HS-5 (cell line): ENCODE measurements around the gene PSMB8.

Source experiments
- DNase-seq: peaks from one replicate; pipeline ENCODE4 v3.0.0-alpha.2; 2012; ENCODE audit warnings: low read depth

PSMB8 gene

DNA sequence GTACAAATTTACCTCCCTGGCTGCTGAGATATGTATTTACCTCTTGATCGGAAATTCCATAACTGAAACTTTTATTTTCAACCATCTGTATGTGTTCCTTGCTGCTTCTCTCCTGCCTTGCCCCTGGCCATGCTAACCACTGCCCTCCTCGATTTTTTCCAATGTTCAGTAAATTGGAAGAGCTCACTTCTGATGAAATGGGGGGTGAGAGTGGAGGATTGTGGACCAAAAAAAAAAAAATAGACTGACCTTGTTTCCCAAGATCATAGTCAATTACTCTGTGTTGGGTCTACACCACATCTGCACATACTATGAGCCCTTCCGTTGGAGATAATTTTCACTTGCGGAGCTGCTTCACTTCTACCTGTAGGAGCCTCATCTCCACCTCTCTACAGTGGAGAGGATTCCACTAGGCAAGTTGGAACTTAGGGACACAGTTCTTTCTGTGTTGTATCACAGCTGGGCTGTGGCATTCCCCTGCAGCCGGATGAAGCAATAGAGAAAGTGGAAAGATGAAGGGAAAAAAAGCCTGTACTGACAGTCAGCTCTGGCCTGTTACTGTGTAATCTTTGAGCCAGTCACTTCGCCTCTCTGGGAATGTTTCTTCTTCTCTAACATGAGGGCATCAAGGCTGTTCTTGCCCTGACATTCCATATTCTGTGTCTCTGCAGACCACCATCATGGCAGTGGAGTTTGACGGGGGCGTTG is 11.8 kb upstream of the PSMB8 start:
- no peak for DNase-seq

DNA sequence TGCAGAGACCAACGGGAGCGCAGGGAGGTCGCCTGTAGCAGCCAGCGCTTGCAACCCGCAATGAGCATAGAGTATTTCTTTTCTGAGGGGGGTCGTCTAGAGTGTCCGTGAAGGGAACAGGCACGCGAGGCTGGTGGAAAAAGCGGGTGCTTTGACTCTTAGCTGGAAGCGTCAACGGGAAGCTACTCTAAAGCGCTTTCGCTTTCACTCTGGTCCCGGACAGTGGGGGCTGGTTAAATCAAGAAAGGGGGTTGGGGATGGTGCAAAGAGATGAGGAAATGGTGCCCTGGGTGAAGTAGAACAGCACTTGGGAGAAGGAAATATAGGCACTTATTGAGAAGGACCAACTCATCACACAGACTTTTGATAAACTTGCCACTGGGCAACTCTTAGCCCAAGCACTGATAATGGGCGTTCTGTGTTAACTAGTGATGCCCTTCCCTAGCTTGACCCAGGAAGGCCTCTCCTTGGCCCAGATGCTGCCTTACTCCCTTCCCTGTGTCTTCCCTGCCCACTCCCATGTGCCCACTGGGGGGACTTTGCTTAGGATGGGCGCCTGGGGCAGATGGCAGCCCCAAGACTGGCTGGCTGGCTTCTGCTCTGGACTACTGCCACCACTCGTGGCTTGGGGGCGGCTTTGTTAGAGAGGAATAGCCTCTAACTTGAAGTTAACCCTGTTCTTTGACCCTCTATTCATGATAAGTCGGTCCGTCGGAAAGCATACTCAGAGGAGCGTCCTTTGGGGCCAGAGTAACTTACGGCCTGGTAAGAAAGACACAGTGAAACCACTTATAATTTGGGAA is 10.7 kb upstream of the PSMB8 start:
- DNase-seq = no peak

DNA sequence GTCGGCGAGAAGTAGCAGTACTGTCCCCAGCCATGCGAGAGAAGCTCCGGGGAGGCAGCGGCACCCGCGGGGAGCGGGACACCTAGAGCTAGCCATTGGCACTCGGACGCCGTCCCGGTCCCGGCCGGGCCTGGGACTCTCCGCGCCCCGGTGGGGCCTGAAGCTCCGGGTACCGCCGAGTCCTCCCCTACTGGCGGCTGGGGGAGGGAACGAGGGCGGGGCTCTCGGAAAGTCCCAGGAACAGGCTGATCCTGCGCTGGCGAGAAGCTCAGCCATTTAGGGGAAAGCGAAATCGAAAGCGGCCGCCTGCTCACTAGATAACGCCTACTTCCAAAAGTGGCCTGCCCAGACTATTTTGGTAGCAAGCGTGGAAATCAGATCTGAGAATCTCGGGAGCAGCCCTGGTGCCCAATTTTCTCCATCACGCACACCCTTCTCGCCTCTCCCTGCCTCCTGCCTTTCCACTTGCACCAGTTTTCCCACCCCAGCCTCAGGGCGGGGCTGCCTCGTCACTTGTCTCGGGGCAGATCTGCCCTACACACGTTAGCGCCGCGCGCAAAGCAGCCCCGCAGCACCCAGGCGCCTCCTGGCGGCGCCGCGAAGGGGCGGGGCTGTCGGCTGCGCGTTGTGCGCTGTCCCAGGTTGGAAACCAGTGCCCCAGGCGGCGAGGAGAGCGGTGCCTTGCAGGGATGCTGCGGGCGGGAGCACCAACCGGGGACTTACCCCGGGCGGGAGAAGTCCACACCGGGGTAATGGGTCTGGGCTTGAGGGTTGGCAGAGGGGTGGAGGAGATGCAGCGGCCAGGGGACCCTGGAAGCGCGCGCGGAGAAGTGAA is 9.9 kb upstream of the PSMB8 start, which contains the start of the genes PSMB9 and TAP1:
PSMB9 (plus strand) TSS at position 652 of the 835 bp plus-strand sequence; CDS start at position 690, 38 bp downstream.
TAP1 (minus strand) TSS at position 164 of the 835 bp plus-strand sequence; CDS start at position 96, 68 bp downstream.
- peak; percentile 82 for DNase-seq

DNA sequence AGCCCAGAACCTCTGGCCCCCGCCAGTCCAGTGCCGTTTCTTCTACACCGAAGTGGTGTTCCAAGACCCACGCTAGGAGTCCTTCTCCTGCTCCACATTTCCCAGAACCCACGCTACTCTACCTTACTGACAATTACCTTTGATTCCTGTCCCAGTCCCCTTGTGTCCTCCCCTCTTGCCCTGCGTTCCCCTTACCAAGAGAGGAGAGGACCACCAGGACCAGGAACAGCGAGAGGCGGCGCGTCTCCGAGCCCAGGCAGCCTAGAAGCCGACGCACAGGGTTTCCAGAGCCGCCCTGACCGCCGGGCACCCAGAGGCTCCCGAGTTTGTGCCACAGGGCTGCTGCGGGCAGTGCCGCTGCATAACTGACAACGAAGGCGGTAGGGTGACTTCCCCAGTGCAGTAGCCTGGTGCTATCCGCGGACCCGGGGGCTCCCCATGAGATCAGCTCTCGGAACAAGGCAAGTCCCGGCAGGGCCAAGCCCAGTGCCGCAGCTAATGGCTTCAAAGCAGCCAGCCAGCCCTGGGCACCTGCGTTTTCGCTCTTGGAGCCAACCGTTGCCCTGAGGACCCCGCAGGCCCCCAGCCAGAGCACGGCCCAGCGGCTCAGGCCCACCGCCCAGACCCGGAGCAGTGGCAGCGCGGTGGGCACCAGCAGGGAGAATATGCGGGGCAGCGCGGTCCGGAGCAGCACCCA is 9.1 kb upstream of the PSMB8 start:
- DNase-seq = no peak

DNA sequence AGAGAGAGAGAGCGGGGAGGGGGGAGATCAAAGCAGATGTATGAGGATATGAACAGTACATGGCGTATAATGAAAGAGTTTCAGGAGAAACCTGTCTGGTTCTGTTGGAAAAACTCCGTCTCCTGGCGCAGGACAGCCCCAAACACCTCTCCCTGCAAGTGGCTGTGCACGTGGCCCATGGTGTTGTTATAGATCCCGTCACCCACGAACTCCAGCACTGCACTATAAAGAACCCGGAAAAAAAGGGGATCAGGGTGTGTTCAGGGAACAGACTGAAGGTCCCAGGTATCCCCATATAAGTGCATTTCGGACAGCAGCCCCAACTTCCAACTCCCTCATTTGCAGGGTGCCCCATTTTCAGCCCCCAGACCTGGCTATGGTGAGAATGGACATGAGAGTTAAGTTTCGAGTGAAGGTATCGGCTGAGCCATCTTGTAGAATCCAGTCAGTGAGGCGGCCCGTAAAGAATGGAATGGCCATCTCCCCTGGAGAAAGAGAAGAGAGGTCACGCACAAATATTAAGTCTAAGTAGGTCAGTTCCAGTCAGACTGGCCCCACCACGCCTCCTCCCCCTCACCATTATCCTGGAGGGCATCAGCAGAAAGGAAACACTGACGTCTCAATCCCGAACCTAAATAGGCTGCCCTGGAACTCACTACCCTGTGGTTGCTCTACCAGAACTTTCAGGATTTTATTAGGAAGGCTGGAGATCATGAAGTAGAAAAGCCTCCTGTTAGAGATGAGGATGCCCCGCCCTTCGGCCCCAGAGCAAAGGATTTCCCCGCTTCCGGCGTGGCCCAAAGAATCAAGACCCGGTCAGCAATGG is 8.4 kb upstream of the PSMB8 start:
- DNase-seq = no peak

DNA sequence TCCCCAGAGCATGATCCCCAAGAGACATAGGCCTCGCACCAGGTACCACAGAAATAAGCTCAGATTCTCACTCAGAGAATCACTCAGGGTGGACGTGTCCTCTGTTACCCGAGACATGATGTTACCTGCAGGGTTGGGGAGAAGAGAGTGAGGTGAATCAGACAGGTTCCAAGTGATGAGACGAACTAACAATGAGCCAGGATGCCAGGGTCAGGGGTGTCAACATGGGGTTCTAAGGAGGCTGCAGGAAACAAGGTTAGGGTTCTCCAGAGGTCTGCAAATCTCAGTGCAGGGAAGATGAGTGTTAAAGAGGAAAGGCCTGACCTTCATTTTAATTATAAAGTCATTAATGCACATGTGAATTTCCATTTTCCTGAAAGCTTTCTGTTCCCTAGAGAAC is 7.2 kb upstream of the PSMB8 start:
- DNase-seq = no peak

DNA sequence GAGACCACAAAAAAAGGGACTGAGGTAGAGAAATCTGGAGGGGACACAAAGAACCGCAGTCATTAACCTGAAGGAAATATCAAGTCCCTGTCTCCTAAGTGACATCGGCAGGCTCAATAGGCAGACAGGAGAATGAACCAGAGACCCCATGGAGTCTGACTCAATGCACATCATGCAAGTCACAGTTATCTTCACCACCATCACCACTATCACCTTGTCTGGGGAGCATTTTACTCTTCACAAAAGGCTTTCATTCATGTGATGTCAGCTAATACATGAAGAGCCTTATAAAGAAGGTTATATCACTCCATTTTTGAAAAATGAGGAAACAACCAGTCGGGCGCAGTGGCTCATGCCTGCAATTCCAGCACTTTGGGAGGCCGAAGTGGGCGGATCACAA is 5.3 kb upstream of the PSMB8 start:
- no peak for DNase-seq

DNA sequence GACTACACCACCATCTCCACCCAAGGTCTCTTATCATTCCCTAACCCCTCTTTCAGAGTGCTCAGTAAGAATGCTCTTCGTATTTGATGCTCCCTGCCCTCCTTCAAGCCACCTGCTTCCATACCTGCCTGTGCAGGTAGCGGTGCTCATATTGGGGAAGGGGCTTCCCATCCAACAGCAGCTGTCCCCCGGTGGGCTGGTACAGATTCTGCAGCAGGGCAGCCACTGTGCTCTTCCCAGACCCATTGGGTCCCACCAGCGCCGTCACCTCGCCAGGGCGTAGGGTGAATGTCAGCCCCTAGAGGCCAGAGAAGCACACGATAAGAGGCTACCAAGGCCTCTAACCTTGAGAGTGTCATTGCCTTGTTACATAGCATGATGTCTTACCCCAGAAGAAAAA is 3.9 kb upstream of the PSMB8 start:
- DNase-seq = no peak

DNA sequence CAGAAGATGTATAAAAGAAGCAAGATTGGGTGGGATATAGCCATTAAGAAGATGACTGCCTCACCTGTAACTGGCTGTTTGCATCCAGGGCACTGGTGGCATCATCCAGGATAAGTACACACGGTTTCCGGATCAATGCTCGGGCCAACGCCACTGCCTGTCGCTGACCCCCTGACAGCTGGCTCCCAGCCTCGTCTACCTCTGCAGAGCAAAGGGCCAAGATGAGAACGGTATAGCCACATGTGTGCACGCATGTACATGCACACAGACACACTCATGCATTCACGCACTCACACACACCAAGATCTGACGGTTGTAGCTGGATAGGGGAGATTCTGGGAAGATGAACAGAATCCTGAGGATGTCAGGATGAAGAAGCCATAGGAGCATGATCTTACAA is 3.2 kb upstream of the PSMB8 start:
- DNase-seq = no peak

DNA sequence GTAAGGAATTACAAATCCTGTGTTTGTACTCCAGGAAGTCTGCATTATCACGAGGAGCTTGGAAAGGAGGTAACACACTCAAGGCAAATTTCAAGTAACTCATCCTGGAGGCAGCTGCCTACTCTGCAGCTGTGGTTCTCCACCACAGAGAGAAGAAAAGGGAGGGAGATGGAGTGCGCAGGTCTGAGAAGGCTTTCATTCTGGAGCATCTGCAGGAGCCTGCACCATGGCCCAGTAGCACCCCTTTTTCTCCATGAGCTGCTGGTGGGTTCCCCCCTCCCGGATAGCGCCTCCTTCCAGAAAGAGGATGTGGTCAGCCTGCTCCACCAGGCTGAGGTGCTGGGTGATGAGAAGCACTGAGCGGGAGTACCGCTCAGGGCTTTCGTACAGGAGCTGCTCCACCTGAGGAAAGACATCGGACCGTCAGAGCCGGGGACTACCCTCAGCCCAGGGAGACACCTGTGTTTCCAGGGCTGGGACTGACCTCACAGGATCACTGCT is 1.6 kb upstream of the PSMB8 start:
- DNase-seq = no peak

DNA sequence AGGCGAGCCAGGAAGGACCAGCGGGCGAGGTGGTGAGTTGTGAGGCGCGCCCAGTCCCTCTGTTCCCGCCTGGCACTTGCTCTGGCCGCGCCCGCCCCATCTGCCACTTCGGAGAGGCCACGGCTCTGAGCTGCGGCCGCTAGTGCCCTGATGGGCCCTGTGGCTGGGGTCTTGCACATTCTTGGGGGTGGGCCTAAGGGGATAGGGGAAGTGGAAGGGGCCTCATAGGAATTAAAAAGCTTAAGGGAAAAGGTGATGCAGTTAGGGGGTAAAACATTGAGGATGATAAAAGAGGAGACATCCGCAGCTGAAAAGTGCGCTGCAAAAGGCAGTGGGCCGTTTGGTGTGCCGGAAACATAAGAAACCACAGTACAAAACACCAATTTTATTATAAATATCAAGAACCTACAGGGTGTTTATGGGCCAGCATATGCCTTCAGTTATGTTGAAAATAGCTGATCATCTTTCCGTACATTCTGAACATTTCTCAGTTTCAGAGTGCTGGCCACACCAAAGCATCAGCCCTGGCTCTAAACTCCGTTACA is 1.1 kb upstream of the PSMB8 start:
- DNase-seq = no peak

DNA sequence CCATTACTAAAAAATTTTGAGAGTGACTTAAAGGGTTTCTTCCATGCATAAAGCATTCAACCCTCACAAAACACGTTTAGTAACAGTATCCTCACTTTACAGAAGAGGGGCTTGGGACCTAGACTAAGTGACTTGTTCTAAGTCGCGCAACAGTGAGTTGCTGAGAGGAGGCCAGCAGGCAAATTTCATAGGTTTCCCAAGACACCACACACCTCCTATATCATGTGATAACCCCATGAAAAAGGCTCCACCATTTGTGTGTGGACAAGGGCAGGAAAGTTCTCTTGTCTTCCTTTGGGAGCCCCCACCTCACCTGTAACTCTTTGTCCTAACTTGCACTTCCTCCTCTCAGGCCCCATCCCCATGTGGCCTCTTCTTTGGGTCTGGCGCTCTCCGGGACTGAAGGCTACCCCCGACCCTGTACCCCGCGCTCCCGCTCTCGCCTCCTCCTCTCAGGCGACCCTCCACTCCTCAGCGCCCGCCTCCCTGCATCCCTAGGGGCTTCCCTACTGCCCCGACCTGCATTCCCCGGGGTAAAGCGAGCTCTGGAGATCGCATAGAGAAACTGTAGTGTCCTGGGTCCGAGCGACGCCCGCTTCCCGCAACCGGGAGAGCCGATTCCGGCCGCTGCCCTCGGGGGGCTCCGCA is 392 bp downstream of the PSMB8 start:
- no peak for DNase-seq

DNA sequence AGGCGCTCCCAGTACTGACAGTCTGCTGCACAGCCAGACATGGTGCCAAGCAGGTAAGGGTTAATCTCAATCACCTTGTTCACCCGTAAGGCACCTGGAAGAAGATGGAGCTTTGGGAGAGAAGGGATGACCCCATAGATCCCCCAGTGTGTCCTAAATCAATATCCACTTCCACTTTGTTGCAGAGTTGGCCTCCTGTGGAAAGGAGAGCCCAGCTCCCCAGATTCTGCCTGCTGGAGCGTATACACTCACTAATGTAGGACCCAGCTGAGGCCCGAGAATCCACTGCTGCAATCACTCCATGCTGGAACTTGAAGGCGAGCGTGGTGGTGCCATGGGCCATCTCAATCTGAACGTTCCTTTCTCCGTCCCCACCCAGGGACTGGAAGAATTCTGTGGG is 1.2 kb downstream of the PSMB8 start:
- DNase-seq = no peak

DNA sequence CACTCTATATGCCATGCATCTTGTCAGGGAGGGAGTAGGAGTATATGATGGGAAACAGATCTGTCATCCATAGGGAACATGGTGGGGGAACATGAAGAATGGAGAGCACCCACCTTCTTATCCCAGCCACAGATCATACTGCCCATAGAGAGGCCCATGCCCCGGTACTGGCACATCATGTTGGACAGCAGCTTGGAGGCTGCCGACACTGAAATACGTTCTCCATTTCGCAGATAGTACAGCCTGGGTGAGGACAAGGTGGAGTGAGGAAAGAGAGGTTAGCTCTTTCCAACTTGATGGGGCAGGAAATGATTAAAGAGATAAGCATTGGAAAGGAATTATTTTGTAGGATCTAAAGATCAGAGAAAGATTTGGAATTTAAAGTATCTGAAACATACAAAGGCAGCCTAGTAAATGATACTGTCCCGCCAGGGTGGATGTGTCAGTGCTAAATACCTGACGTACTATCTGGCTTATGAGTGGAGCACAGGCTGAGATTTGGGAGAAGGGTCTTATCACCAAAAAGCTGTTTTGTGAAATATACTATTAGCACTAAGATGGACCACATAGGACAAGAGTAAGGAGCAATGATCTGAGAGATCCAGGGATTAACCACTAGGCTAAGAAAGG is 1.7 kb downstream of the PSMB8 start:
- DNase-seq = no peak

DNA sequence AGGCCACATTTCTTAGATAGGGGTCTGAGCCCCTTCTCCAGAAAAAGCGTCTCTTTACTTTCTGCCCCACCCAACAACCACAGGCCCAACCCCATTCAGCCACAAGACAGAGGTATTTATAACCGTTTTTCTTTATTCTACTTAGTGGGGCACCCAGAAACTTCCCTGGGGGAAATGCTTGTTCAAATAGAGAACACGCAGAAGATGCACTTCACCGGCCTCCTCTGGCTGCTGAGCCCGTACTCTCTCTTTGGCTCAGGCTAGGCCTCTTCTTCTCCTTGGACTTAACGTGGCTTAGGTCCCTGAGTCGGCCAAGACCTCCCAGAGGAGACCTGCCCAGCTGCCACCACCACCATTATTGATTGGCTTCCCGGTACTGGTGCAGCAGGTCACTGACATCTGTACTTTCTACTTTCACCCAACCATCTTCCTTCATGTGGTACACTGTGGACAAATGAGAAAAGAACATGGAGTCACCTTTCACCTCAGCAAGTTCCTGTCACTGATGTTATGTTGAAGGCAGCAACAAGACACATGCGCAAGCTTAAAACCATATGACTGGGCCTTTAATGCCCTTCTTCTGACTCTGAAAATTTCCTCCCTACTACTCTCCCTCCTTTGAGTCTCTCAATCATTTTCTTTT is 3.1 kb downstream of the PSMB8 start:
- no peak for DNase-seq

DNA sequence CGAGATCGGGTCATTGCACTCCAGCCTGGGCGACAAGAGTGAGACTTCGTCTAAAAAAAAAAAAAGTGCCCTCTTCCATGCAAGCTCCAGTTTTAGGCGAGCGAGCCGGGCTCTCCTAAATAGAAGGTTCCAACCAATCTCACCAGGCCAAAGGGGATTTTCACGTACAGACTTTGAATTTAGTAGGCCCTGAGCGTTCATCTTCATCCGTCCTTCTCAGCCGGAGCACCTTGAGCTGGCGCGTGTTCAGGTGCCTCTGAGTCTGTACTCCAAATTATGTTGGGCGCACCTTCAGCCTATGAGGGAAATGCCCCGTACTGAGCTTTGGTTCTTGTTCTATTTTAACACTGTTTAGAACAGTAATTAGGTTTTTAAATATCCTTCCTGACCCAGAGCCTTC is 4.5 kb downstream of the PSMB8 start:
- DNase-seq = no peak

DNA sequence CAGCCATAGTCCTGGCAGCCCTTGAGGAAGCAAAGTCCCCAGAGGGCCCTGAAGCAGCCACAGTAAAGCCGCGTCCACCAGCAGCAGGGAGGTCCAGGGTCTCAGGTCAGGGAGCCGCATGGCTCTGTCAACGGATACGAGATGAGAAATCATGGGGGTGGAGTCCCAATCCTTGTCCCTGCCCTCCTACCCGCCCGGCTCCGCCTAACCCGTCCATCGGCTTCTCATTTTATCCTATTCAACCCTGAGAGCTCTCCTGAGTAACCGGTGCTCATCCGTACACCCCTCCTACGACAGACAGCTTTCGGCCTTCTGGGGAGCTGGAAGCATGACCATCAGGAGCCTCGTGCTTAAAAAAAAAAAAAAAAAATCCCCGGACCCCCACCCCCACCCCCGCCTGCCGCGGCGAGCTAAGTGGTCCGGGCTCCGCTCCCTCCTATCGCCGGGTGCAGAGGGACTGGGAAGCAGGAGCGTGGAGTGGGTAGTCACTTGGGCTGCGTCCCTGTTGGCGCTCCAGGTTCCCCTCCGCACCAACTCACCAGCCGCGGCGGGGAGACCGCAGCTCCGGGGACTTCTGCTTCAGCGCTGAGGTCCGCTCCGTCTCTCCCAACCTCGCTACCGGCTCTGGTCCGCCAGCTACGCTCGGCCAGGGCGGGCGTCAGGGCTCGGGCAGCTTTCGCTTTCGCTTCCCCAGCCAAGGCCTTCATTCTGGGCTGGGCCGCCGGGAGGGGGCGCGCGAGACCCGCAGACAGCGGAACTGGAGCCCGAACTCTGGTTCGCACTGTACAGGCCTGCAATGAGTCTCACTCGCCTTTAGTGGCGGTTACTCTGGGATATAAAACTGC is 5.5 kb downstream of the PSMB8 start, which contains the start of gene TAP2:
TAP2 (minus strand) TSS at position 626 of the 845 bp plus-strand sequence; CDS start at position 120, 506 bp downstream.
- DNase-seq = peak; percentile 74

DNA sequence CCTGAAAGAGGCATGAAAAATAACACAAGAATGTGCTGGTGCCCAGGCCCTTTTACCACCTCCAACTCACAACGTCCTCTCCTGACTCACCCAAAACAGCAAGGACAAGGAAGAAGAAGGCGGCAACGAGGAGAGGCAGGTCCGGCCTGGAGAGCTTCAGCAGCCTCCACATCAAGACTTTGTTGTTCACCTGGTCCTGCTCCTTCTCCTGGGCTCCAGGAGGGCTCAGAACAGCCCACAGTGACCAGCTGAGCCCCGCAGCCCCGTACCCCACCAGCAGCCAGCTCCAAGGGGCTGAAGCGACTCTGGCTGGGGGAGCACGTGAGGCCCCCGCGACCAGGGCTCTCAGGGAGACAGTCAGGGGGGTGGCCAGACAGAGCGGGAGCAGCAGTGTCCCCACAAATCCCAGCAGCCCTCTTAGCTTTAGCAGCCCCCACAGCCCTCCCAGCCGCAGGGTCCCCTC is 6.2 kb downstream of the PSMB8 start:
- no peak for DNase-seq
